Fibroblast of gingiva (primary cell): ENCODE data around the gene SPPL3.
"Not testable (repeated sequence)": the region's sequence is repeated elsewhere in the genome, so short reads cannot be mapped to it uniquely, and the experiment has no call there.

ENCODE experiments used
- DNase-seq: peaks from one replicate; pipeline ENCODE4 v3.0.0-alpha.2; 2011; ENCODE audit warnings: low read depth

The SPPL3 gene

DNA sequence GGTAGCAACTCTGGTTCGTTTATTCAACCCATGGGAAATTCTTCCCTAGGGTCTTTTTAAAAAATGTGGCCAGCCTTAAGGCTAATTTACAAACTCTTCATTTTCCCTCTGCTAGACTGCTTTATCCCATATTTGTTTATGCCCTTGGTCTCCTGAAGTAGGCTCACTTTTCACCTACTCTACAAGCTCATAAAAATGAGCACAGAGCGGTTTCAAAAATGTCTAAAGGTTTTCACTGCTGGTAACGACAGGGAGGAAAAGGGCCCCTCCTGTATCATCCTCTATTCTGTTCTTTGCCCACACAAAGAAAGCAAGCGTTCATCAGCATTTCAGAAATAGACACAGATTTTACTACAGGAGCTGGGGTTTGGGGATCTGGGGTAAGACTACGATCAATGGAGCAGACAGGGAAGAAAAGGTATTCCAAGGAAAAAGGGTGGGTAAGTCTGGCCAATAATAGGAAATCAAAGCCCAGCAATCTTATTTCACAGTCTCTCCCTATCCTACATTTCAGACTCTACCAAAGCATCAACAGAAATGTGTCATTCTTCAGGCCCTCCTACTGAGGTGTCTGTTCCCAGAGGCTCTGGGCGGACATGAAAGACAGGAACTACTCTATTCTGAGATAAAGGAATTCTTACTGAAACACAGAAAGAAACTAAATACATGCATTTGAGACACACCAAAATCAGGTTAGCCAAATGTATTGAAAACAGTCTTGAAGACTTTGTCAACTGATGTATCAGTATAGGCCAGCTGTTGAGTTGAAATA, 86.4 kb downstream of the SPPL3 start:
- DNase-seq, result no peak

DNA sequence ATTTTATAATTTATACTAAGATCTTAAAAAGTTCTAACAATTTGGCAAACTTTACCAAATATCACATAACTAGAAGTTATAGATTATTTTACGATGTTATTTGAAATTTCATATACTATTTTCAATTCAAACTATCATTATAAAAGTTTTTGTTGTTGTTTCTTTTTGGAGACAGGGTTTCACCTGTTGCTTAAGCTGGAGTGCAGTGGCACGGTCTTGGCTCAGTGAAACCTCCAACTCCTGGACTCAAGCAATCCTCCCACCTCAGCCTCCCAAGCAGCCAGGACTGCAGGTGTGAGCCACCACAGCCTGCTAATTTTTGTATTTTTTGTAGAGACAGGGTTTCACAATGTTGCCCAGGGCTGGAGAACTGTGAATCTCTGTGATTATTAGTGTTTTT, 87.8 kb downstream of the SPPL3 start:
- DNase-seq, result no peak

DNA sequence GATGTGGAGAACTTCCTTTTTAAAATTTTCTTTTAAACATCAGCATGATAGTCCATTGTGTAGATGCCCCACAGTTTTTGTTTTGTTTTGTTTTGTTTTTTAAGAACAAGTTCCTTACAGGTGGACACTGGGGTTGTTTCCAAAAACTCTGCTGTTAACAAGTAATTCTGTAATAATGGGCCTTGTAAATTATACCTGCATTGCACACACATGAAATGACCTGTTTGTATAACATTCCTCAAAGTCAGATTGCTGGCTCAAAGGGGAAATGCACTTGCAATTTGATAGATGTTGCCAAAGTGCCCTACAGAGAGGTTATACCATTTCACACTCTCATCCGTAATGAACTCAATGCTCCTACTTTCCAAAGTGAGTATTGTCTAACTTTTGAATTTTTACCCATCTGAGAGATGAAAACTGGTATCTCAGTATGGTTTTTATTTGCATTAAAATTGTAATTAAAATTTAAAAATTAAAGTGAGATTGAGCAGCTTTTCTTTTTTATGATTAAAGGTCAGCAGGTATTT, 89.2 kb downstream of the SPPL3 start:
- DNase-seq, result no peak

GRCh38 chr12:120814203-120814902, 89.8 kb downstream of the SPPL3 start:
- no peak for DNase-seq

DNA sequence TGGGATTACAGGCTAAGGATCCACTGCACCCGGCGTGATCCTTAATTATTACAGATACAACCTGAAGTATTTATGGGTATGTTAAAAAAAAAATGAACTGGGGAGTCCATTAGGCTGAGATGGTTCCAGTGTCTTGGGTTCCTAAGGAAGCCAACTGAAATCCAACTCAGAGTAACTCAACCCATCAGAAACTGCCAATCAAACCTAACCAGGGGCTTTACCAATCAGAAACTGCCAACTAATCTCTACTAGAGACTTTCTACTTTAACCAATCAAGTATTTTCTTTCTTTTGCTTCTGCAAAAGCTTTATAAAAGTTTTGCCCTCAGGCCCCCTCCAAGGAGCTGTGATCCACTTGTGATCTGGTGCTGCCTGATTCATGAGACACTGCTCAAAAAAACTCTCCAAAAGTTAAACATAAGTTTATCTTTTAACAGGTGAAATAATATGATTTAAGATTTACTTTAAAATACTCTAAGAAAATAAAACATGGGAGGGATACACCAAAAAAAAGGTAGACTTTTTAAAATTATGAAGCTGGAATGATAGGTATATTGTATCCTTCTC, 90.5 kb downstream of the SPPL3 start:
- no peak for DNase-seq

GRCh38 chr12:120810021-120810420, 94.1 kb downstream of the SPPL3 start:
- DNase-seq, result no peak

- no peak for DNase-seq
Measured at GRCh38 chr12:120804428-120804827, 99.7 kb downstream of the SPPL3 start.

- DNase-seq, result no peak
Measured at GRCh38 chr12:120801146-120801545, 103.0 kb downstream of the SPPL3 start.

GRCh38 chr12:120800665-120801064, 103.5 kb downstream of the SPPL3 start:
- no peak for DNase-seq

DNA sequence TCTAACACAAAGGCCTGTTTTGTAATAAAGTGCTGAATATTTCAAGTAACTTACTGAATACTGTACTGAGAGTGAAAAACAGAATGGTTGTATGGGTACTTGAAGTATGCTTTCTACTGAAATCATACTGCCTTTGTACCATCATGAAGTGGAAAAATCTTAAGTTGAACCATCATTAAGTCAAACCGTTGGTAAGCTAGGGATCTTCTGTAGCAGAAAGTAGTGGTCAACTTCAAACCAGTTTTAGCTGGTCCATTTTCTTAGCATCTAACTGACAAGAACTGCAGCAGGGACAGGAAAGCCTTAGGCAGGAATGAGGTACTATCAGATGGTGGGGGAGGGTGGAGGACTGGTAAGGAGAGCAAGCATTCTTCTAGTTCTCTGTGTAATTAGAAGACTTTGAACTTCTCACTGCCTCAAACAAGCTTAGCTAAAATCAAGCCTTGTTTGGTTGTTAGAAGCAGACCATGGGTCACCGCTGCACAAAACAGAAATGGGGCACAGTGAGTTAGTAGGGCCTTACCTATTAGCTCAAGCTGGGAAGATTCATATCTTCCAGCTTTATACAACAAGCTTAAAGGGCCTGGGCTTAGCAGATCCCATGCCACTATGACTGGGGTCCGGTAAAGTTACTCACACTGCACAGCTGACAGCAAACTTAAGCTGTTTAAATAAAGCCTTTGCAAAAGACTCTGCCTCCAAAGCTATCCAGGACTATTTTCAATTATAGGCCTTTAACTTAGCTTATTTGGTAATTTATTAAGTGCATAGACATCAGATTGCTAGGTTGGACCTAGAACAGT, 104.7 kb downstream of the SPPL3 start:
- no peak for DNase-seq

DNA sequence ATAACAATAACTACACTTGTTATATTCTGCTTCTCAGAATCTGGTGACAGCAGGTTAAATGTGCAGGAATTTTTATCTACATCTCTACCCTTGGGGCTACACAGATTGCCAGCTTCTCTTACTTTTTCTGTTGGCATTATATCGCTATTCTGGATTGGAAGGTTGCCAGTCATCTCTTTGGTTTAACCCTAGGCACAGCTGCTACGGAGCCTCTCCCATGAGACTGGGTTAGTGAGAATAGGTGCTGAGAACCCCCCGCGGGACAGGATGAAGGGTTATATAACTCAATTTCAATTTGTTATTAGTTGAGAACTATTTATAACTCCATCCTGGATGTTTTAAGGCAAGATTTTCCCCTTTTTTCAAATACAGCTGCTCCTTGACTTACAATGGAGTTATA, 105.5 kb downstream of the SPPL3 start:
- DNase-seq, result no peak

DNA sequence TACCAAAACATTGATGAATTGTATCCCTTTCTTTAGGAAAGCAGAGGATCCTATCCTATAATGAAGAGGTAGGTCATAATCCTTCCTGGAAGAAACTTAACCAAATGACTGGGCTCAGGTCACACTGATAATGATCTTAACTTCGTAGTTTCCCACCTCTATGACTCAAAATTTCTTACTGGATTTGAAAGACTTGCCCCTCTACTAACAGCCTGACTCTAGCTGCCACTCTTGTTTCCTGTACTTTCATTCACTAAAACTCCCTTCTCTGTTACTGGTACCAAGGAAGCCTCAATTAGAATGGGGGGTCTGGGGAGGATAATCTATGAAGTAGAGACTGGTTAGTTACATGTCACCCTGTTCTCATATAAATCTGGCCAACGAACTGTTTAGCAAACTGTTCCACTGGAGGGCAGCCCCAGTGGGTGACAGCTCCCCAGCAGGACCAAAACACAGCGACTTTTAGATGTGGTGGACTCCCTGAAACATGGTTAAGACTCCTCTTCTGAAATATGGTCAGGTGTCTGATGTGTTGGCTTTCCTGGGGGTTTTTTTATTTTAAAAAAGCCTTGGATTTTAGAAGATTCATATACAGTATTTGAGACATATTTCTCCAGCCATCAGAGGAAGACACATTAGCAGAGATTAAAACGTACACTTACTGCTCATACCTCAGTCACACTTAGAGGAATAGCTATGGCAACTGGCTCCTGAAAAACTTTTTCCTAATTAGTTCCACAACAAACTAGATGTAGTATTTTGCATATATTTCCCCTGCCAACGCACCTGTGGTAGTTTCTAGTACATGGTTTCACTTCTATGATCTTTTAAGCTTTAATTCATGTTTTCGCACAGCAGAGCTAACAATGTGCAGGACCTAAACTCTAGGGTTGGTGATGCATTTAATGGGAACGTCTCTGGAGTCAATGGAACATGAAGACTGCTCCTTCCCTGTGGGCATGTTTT, 106.2 kb downstream of the SPPL3 start:
- no peak for DNase-seq

DNA sequence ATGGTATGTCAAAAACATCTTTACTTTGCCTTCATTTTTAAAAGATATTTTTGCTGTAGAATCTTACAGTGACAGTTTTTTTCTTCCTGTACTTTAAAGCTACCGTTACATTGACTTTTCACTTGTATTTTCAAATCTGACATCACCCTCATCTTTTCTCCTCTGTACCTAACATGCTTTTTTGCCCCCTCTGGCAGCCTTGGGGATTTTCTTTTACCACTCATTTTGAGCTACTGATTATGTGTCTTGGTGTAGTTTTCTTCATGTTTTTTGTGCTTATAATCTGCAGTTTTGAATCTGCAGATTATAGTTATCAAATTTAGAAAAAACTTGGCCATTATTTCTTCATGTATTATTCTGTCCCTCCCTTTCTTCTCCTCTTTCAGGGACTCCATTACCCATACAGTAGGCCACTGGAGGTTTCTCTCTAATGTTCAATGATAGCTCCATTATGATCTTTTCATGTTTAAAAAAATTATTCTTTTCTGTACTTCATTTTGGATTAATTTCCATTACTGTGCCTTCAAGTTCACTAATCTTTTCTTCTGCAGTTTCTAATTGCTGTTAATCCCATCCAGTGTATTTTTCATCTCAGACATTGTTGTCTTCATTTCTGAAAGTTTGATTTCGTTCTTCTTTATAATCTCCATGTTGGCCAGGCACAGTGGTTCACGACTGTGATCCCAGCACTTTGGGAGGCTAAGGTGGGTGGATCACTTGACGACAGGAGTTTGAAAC, 108.5 kb downstream of the SPPL3 start:
- DNase-seq, result no peak

DNA sequence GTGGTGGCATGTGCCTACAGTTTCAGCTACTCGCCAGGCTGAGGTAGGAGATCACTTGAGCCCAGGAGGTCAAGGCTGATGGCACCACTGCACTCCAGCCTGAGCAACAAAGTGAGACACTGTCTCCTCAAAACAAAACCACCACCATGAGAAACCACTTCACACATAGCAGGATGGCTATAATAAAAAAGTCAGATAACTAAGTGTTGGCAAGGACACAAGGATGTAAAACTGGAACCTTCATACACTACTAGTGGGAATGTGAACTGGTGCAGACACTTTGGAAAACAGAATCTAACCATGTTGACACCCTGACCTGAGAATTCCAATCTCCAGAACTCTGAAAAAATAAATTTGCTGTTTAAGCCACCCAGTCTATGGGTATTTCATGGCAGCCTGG, 110.8 kb downstream of the SPPL3 start:
- DNase-seq, result no peak

GRCh38 chr12:120792456-120792855, 111.7 kb downstream of the SPPL3 start:
- not testable (repeated sequence) for DNase-seq

DNA sequence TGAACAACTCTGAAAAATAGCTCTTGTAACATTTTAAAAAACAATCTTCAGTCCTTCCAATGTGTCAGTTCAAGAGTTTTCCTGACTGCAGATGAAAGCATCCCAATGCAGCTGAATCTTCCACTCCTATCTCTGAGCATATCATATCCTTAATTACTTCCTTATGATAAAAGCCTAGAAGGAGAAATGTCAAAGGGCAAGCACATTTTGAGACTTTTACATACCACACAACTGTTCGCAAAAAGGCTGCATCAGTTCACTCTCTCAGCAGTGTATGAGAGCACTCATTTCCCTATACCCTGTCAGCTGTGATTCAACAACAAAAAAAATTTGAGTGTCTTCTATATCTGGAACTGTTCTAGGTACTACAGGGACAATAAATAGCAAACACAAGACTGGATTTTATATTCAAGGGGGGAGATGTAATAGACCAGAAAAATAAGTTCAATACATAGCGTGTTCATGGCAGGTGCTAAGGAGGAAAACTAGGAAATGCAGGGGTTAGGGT, 112.4 kb downstream of the SPPL3 start:
- no peak for DNase-seq

DNA sequence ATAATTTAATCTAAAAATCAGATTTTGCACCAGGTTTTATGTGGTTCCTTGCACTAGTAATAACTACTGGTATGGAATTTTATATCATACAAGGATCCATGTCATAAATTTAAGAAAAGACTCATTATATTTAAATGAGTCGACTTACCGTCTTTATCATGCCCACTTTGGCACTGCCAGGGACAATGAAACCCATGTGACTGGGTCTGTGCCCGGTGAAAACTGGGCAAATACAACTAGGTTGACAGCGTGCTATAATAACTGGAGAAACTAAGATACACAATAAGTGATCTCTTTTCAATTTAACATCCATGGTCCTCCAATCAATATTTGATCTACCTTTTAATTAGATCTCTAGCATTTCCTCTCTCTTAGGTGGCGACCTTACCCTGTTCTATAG, 114.0 kb downstream of the SPPL3 start:
- no peak for DNase-seq

GRCh38 chr12:120787889-120788288, 116.3 kb downstream of the SPPL3 start:
- no peak for DNase-seq

GRCh38 chr12:120784804-120785203, 119.4 kb downstream of the SPPL3 start:
- DNase-seq, result no peak

DNA sequence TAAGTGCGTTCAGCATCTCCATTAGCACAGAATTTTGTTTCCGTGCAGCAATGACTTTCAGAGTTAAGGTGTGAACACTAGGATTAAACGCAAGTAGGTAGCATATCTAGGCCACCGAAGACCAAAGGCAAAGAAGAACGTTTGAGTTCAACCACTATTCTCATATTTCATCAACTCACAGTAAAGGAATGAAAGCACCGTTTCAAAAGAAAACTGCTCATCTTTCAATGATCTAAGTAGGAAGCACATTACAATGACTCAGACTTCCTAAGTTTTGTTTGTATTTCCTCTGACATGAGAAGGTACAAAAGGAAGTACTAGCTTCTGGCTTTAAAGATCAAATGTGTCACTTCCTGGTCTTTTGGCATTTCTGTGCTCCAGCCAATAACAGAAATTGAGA, 121.0 kb downstream of the SPPL3 start:
- peak; percentile 47 for DNase-seq
